ENCODE results near the gene ACOX3. TPM values are rescaled to one million over a fixed set of nuclear protein-coding genes. Genes with fewer than 3 reads are reported as not detected.

Gene ACOX3
- polyA plus RNA-seq, 2 of the 4 experiments (the other 2 are of a cell fraction) = 4.9 to 8.2 TPM

GRCh38 chr4:8472158-8472688 lies 31.7 kb upstream of the ACOX3 start:
- Histone ChIP-seq H3K4me1 (no peaks in the 10 kb centered on the region), H3K4me2 (no peak overlapping the region), H3K9me3 (no peaks in the 10 kb centered on the region), H3K4me3 (no peak overlapping the region), H3K27ac (no peak overlapping the region)
- DNase-seq (ENCODE audit: low read depth in 1 of 2, low spot score in 1 of 2) (no peak), FAIRE-seq (no peak), ATAC-seq (no peak)
- ChIA-PET POLR2A (no interaction called here), CTCF (interaction anchor here (0.7 to 3.3 kb wide), 4 partner anchors 75 to 446 kb away, joined by 3 to 15 read pairs (median 4); no protein-coding TSS in a partner anchor)
- TF ChIP-seq SMC3 (IDR thresholded peaks at IDR 0.05) (no peak), HOXA7 (CRISPR knock-in tag; IDR thresholded peaks at IDR 0.05) (no peak), ZSCAN20 (CRISPR knock-in tag; IDR thresholded peaks at IDR 0.05) (no peak), PHF8 (IDR thresholded peaks at IDR 0.05; ENCODE audit: borderline replicate concordance, low read depth) (no peak), POLR2AphosphoS2 (conservative IDR thresholded peaks at IDR 0.05; ENCODE audit: low read length) (no peak), HOXB5 (CRISPR knock-in tag; IDR thresholded peaks at IDR 0.05) (no peak), REST (IDR thresholded peaks at IDR 0.05) (no peak), EP300 (IDR thresholded peaks at IDR 0.05) (no peak), TP53 (CRISPR knock-in tag; IDR thresholded peaks at IDR 0.05) (no peak), MAX (IDR thresholded peaks at IDR 0.05) (no peak), EHMT2 (IDR thresholded peaks at IDR 0.05; ENCODE audit: low read depth) (no peak), CEBPB (IDR thresholded peaks at IDR 0.05) (no peak), NR3C1 (IDR thresholded peaks at IDR 0.05) (no peak), HMGXB4 (CRISPR knock-in tag; IDR thresholded peaks at IDR 0.05; ENCODE audit: borderline replicate concordance) (no peak), BHLHE40 (IDR thresholded peaks at IDR 0.05; ENCODE audit: low read depth, low read length) (no peak)
- TF ChIP-seq, protein P1, sequence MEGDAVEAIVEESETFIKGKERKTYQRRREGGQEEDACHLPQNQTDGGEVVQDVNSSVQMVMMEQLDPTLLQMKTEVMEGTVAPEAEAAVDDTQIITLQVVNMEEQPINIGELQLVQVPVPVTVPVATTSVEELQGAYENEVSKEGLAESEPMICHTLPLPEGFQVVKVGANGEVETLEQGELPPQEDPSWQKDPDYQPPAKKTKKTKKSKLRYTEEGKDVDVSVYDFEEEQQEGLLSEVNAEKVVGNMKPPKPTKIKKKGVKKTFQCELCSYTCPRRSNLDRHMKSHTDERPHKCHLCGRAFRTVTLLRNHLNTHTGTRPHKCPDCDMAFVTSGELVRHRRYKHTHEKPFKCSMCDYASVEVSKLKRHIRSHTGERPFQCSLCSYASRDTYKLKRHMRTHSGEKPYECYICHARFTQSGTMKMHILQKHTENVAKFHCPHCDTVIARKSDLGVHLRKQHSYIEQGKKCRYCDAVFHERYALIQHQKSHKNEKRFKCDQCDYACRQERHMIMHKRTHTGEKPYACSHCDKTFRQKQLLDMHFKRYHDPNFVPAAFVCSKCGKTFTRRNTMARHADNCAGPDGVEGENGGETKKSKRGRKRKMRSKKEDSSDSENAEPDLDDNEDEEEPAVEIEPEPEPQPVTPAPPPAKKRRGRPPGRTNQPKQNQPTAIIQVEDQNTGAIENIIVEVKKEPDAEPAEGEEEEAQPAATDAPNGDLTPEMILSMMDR (IDR thresholded peaks at IDR 0.05) = no peak
- TF ChIP-seq, protein P2, sequence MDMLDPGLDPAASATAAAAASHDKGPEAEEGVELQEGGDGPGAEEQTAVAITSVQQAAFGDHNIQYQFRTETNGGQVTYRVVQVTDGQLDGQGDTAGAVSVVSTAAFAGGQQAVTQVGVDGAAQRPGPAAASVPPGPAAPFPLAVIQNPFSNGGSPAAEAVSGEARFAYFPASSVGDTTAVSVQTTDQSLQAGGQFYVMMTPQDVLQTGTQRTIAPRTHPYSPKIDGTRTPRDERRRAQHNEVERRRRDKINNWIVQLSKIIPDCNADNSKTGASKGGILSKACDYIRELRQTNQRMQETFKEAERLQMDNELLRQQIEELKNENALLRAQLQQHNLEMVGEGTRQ (IDR thresholded peaks at IDR 0.05) = no peak
- TF ChIP-seq, protein P3, sequence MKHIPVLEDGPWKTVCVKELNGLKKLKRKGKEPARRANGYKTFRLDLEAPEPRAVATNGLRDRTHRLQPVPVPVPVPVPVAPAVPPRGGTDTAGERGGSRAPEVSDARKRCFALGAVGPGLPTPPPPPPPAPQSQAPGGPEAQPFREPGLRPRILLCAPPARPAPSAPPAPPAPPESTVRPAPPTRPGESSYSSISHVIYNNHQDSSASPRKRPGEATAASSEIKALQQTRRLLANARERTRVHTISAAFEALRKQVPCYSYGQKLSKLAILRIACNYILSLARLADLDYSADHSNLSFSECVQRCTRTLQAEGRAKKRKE (CRISPR knock-in tag; IDR thresholded peaks at IDR 0.05; ENCODE audit: low read depth) = no peak
- WGBS (ENCODE audit: missing lambda C conversion rate) = 85% methylated on average over 7 of the region's 8 CpGs
